IMR-90 (cell line): Measurements from ENCODE around the gene TINAG.

Experiments used
- CEBPB ChIP-seq: IDR thresholded peaks from 2 replicates; pipeline ENCODE4 v1.6.1; 2012; ENCODE audit warnings: low read depth, low read length, improper control_type of control experiment
- CHD1 ChIP-seq: IDR thresholded peaks from 2 replicates; pipeline ENCODE4 v1.6.1; 2012; ENCODE audit warnings: low read depth, low read length, improper control_type of control experiment
- CTCF ChIP-seq: conservative IDR thresholded peaks from 2 replicates; pipeline ENCODE4 v1.5.1; 2012; ENCODE audit warnings: mild to moderate bottlenecking, low read depth, low read length, improper control_type of control experiment
- ELK1 ChIP-seq: fragments of 150-350 bp; IDR thresholded peaks from 2 replicates; pipeline ENCODE4 v1.6.1; 2016; ENCODE audit warnings: low read depth, mild to moderate bottlenecking, low read length, moderate library complexity, borderline replicate concordance
- MAFK ChIP-seq: IDR thresholded peaks from 2 replicates; pipeline ENCODE4 v1.6.1; 2012; ENCODE audit warnings: low read depth, low read length, improper control_type of control experiment
- MXI1 ChIP-seq: IDR thresholded peaks from 2 replicates; pipeline ENCODE4 v1.6.1; 2012; ENCODE audit warnings: low read depth, mild to moderate bottlenecking, low read length, moderate library complexity, borderline replicate concordance
- POLR2A ChIP-seq: IDR thresholded peaks from 2 replicates; pipeline ENCODE4 v1.6.1; 2012; ENCODE audit warnings: mild to moderate bottlenecking, low read depth, low read length
- RAD21 ChIP-seq: IDR thresholded peaks from 2 replicates; pipeline ENCODE4 v1.6.1; 2012; ENCODE audit warnings: low read length, improper control_type of control experiment
- RCOR1 ChIP-seq: IDR thresholded peaks from 2 replicates; pipeline ENCODE4 v1.6.1; 2012; ENCODE audit warnings: mild to moderate bottlenecking, low read length, improper control_type of control experiment; ENCODE audit not compliant: insufficient replicate concordance
- RFX5 ChIP-seq: IDR thresholded peaks from 2 replicates; pipeline ENCODE4 v1.8.0; 2012; ENCODE audit warnings: low read depth, mild to moderate bottlenecking, low read length, moderate library complexity
- SMC3 ChIP-seq: fragments of 150-350 bp; IDR thresholded peaks from 2 replicates; pipeline ENCODE4 v1.6.1; 2016; ENCODE audit warnings: low read depth, mild to moderate bottlenecking, antibody characterized with exemption, low read length, moderate library complexity
- USF2 ChIP-seq: fragments of 150-350 bp; IDR thresholded peaks from 2 replicates; pipeline ENCODE4 v1.6.1; 2017; ENCODE audit warnings: mild to moderate bottlenecking, antibody characterized with exemption, low read length, low read depth

DNA sequence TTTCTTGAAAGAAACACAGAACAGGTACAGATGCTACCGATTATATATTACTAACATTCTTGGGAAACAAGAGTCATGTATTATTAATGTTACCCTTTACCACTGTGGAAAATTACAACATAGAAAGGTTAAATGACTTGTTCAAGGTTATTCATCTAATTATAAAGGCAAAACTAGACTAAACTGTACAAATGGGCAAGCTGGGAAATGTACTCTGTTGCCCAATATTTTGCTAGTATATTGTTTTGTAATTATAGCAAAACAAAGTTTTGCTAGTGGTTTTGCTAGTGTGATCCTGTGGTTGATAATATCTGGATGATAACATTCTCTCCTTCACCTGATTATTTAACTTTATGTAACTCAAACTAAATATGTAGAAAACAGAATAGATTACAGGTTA lies 96.5 kb downstream of the TINAG start:
- no peak for TF ChIP-seq CTCF
- TF ChIP-seq POLR2A: no peak
- no peak for TF ChIP-seq RAD21
- TF ChIP-seq MAFK: no peak
- no peak for TF ChIP-seq CHD1
- TF ChIP-seq USF2: no peak
- no peak for TF ChIP-seq ELK1
- TF ChIP-seq CEBPB: no peak
- TF ChIP-seq RCOR1: no peak
- no peak for TF ChIP-seq RFX5
- no peak for TF ChIP-seq MXI1
- TF ChIP-seq SMC3: no peak
